HG03442 (cell line): ENCODE results near the gene EDRF1.
"Not testable (repeated sequence)": the region's sequence is repeated elsewhere in the genome, so short reads cannot be mapped to it uniquely, and the experiment has no call there.

ENCODE experiments used
- ATAC-seq: cut with Tn5 transposase; IDR thresholded peaks from one replicate; pipeline ENCODE4 v1.9.1; 2021; ENCODE audit warnings: mild to moderate bottlenecking, moderate library complexity; ENCODE audit not compliant: unreplicated experiment

The EDRF1 gene

DNA sequence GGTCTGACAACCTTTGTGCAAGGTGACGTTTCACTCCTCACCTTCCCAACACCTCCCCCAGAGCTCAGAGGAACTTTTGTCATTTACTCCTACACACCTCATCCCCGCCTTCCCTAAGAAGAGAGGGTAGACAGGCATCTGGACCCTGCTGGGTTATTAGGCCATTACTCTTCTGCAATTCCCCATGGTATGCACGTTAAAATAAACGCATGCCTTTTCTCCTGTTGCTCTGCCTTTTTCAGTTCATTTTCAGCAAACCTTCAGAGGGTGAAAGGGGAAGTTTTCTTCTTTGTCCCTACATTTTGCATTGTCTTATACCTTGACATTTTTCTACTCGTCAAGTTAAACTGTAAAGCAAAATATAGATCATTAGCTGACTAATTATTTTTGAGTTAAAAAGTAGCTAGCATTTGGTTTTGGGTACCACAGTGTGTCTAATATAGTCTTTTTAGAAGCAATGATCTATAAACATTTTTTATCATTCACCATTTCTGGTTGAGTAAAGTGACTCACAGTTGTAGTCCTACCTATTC is 10.5 kb upstream of the EDRF1 start:
- no peak for ATAC-seq

DNA sequence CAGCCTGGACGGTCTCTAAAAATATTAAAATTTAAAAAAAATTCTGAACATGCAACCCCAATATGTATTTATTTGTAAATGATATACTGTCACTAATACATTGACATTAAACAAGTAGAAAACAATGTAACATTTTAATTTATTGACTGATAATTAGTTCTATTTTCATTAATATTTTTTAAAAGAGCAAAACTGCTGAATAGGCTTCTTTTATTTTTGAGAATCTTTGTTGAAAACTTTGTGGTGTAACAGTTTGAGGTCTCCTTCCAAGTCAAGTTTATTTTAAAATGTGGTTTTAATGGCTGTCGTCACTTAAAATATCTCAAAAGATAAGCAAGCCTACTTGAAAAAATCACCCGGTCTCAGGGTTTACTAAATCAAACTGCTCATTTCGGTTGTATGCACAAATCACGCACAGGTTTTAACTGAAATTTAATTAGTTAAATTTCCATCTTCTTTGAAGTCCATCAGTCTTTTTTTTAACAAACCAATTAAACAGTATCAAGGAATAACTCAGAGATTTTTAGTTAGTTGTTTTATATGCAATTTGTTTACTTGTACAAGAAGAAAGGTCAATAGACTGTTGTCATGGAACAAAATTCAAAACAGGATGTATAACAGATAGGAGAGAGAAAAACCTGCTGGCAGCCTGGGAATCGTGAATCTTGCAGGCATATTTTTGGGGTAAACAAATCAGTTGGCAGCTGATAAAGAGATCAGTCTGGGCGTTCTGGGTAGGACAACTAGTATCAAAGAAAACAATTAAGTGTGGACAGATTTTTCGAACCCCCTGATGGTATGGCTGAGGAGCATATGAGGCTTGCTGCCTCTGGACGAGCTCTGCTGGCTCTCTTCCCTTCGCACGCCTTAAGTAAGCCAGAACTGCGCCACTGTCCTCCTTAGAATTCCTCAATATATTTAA is 9.7 kb upstream of the EDRF1 start:
- ATAC-seq: no peak

DNA sequence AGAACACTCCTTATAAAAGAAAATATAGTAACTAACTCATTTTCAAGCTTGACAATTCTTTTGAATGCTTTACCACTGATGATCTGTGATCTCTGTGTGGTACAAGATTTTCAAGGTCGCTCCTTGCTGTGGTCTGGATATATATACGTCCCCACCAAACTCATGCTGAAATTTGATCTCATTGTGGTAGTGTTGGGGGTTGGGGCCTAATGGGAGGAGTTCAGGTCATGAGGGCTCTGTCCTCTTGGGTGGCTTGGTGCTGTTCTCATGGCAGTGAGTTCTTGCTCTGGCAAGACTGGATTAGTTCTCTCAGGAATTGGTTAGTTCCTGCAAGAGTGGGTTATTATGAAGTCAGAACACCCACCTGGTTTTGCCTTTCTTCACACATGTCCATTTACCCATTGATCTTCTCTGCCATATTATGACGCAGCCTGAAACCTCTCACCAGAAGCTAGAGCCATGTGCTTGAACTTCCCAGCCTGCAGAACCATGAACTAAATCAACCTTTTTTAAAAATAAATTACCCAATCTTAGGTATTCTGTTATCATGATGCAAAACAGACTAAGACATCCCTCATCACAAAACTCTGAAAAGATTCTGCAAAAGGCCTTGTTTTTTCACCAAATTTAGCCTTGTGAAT is 8.3 kb upstream of the EDRF1 start:
- no peak for ATAC-seq

DNA sequence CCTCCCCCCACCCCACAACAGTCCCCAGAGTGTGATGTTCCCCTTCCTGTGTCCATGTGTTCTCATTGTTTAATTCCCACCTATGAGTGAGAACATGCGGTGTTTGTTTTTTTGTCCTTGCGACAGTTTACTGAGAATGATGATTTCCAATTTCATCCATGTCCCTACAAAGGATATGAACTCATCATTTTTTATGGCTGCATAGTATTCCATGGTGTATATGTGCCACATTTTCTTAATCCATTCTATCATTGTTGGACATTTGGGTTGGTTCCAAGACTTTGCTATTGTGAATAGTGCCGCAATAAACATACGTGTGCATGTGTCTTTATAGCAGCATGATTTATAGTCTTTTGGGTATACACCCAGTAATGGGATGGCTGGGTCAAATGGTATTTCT is 4.8 kb upstream of the EDRF1 start:
- ATAC-seq: not testable (repeated sequence)

DNA sequence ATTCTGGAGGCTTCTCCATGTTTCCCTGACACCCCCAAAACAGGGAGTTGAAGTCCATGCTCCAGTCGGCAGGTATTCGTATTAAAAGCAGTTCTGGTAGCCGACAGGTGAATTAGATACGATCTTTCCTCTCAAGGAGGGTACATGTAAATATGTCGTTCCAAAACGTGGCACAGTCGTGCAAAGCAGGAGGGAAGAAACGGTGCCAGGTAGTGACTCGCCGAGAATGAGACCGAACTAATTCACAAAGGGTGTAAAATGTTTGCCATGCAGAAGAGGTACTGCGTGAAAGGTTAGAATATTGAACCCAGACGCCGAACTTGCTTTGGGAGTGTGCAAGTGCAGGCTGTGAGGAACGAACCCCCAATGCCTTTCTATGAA is 483 bp downstream of the EDRF1 start:
- no peak for ATAC-seq

DNA sequence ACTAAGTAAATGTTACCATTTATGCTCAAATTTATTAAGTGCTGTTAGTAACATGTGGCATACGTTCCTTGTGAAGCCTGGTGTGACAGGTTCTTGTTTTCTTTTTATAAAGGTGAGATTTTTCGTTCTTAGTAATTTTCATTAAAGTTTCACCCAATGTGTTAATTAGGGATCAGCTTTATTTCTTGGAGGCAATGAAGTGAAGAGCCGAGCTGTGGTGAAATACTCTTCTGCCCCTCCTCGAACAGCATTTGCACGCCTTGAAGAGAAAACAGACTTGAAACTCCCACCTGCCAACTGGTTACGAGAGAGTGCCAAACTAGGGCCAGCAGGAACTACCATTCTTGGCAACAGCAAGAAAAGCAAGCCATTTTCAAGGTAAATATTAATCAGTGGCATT is 1.5 kb downstream of the EDRF1 start:
- peak; percentile 26 for ATAC-seq

DNA sequence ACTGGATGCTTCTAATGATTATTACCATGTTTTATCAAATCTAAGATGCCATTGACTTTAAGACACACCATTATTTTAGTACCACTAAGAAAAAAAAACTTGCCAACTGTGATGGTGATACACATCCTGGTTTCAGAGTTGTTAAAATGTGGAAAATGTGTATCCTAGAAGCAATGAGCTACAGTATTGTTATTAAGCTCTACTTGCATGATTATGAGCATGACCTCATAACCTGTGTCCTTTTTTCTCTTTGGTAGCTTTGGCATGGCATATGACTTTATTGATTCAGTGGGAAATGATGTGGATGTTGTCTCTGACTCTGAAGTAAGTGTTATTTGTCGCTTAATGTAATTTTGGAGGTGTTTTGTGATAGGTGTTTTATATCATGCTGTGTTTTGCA is 3.3 kb downstream of the EDRF1 start:
- ATAC-seq: no peak

DNA sequence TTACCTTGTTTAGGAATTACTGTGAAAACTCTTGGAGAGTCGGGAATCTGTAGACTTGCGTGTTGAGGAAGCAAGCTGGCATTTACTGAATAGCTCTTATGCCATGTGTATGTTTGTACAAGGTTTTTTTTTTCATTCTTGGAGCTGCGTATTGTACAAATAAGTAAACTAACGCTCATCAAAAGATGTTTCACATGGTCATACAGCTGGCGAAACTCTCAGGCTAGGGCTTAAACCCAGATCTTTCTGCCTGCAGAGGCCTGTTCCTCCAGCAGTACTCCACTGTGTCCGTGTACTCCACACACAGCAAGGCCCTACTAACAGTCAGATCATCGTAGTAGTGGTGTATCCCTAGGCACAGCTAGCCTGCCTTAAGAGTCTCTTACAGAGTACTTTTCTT is 7.4 kb downstream of the EDRF1 start:
- no peak for ATAC-seq

DNA sequence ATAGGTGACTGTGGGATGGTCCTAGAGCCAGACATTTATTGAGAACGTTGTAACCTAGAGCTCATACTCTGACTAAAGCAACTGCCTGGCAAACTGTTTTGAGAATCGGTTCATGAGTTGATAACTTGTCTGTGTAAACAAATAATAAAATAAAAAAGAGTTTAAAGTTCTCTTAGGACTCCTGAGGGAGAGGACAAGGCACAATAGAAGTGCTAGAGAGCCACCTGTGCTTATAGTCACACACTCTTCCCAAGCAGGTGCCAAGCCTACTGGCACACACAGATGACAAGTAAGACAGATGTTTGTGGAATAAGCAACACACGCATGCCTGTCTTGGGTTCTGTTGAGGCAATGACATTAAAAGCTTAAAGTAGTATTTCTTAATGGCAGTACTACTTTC is 7.9 kb downstream of the EDRF1 start:
- ATAC-seq: no peak

DNA sequence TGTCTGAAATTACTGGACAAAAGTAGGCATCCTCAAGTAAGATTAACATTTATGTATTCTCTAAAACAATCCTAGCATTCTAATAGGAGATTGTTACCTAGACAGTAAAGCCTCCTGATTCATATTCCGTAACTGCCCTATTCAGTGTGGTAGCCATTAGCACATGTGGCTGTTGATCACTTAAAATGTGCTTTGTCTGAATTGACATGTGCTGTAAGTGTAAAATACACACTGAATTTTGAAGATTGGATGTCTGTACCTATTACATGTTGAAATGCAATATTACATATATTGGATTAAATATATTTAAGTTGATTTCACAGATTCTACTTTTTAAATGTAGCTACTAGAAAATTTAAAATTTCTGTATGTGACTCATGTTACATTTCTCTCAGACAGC is 14.6 kb downstream of the EDRF1 start:
- no peak for ATAC-seq

DNA sequence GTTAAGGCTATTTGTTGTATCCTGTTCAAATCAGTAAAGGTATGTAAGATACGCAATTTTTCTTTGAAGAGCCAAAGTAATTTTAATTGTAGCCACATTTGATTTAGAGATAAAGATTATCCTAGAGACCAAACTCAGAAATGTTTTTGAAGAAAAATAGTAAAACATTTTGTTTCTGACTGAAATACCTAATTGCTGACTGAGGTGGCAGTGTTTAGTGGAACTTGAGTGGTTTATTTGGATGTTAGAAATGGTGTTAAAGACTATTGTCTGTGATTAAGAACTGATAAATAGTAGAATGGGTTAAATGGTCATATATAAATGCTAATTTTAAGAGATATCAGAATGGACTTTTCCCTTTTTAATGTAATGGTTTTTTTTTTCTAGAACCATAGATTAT is 15.3 kb downstream of the EDRF1 start:
- no peak for ATAC-seq

DNA sequence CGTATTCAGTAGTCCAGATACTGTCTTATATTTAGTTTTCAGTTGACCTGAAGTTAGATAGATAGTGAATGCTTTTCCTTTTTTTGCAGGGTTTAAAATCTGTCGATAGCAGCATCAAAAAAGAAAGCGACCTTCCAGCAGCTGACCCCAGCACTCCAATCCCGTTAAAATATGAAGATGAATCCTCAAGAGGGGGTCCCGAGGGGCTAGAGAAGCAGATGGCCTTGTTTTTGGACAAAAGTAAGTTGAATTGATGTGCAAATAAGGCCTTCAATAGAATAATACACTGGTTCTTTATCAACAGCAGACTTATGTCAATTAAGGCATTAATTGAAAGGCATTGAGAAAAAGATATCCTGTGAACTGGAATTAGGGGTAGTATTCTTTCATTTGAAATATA is 18.7 kb downstream of the EDRF1 start:
- no peak for ATAC-seq

DNA sequence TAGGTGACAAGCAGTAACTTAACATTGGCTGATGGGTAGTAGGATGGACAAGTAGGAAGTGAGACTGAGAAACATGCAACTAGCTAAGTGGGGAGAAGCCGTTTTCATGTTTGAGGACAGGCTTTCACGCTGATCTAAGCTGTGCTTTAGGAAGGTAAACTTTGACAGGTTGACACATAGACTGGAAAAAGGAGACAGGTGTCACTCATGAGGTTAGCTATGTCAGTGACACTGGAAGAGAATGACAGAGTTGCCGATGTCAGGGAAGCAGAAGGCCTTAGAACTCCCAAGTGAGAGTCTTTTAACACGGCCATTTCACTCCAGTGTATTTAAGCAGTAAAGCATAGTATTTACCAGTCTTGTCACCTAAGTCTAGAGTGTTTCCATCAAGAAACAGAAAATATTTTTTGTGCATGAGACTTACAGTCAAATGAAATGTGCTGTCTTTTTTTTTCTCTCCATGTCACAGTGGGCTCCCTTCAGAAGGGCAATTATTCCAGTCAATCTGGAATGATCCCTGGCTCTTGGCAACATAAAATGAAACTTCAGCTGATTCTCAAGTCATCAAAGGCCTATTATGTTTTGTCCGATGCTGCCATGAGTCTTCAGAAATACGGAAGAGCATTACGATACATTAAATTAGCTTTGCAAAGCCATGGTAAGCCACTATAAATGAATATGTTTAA is 20.6 kb downstream of the EDRF1 start:
- ATAC-seq: no peak

DNA sequence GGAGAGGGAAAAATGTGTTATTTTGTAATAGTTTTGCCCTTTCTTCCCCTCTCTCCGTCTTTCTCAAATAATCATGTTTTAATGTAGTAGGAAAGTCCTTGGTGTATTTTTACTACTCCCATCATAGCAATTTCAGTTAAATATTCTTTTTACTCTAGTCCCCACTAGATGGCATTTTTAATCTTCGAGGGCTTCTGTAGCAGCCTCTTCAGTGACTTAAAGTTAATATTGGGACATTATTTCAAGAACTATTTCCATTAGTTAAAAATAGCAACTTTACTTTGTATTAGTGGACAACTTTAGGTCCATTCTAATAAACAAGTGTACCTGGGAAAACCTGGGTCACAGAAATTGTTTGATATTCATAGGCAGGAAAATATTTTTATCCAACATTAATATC is 23.0 kb downstream of the EDRF1 start:
- no peak for ATAC-seq

DNA sequence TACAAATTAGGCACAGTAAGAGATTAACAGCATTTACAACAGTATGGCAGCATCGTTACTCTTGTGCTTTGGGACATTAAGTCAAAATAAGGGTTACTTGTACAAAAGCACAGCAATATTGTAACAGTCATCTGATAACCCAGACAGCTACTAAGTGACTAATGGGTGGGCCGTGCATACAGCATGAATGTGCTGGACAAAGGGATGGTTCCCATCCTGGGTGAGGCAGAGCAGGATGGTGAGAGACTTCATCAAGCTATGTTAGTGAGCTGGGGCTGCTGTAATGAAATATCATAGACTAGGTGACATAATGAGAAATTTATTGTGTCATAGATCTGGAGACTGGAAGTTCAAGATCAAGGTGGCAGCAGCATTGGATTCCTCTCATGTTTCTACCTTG is 25.4 kb downstream of the EDRF1 start:
- no peak for ATAC-seq

DNA sequence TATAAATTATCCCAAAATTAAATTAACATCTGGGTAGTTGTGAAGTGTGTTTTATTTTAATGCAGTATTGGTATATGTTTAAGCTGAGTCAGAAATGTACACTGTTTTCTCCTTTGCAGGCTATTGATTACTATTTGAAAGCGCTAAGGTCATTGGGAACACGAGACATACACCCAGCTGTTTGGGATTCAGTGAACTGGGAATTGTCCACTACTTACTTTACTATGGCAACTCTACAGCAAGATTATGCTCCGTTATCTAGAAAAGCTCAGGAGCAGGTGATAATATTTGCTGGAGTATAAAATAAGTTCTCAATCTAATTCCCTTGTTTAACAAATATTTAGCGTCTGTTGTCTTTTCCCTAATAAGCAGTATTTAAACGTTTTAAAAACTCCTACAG is 27.9 kb downstream of the EDRF1 start:
- ATAC-seq: no peak

DNA sequence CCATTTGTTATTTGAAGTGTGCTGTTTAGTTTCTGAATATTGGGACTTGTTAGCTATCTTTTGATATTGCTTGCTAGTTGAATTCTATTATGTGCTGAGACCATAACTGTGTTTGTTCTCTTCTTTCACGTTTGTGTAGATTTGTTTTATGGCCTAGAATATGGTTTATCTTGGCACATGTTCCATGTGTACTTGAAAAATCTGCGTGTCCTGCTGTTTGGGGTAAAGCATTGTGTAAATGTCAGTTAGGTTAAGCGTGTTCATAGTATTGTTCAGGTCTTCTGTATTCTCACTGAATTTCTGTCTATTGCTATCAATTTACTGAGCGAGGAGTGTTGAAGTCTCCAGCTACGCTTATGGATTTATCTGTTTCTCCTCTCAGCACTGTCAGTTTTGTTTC is 36.7 kb downstream of the EDRF1 start:
- ATAC-seq: no peak

DNA sequence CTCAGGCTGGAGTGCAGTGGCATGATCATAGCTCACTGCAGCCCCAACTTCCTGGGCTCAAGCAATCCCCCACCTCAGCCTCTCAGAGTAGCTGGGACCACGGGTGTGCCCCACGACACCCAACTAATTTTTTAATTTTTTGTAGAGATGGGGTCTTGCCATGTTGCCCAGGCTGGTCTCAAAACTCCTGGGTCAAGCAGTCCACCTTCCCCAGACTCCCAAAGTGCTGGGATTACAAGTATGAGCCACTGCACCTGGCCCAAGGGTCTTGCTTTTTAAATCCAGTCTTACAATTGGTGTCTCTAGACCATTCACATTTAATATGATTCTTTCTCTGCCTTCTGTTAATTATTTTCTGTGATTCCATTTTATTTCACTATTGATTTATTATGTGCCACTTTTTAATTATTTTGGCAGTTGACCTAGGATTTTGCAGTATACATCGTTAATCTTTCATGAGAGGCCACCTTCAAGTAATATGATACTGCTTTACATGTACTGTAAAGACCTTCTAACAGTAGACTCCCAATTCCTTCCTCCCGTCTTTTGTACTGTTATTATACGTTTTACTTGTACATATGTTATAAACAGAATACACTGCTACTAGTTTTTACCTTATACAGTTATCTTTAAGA is 37.5 kb downstream of the EDRF1 start:
- ATAC-seq: no peak

DNA sequence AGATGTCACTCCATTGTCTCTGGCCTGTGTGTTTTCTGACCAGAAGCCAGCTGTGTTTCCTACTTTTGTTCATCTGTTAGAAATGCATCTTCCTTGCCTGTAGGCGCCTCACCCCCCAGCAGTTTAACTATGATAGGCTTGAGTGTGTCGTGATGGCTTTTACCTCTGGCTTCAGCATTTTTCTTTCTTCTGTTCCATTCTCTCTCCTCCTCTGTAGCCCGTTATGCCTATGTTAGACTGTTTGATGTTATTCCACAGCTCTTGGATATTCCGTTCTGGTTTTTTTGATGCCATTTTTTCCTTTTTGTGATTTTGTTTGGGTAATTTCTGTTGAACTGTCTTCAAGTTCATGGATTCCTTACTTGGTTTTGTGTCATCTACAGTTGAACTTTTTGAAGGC is 38.2 kb downstream of the EDRF1 start:
- no peak for ATAC-seq

DNA sequence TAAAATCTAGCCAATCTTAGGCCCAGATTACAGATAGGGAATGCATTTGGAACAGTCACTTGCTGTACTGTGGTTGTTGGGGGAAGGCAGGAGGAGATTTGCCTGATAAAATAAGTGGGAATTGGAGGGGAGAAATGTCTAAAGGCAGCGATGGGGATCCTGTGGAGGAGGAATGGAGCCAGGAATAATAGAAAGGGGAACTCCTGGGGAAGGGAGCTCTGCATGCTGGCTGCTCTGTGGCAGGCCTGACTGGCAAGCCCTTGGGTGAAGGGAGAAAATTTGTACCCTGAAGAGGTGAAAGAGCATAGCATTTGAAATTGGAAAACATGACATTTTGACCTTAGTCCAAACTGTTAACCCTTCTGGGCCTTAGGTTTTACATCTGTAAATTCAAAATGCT is 42.5 kb downstream of the EDRF1 start:
- ATAC-seq: no peak
